NCI-H1092 (cell line): Measurements from ENCODE around the gene HDGFL2.
"Not testable (repeated sequence)": the region's sequence is repeated elsewhere in the genome, so short reads cannot be mapped to it uniquely, and the experiment has no call there.

ENCODE experiments used
- DNase-seq: peaks from one replicate; lab custom pipeline; 2025; lab: John Stamatoyannopoulos, UW

HDGFL2 gene

DNA sequence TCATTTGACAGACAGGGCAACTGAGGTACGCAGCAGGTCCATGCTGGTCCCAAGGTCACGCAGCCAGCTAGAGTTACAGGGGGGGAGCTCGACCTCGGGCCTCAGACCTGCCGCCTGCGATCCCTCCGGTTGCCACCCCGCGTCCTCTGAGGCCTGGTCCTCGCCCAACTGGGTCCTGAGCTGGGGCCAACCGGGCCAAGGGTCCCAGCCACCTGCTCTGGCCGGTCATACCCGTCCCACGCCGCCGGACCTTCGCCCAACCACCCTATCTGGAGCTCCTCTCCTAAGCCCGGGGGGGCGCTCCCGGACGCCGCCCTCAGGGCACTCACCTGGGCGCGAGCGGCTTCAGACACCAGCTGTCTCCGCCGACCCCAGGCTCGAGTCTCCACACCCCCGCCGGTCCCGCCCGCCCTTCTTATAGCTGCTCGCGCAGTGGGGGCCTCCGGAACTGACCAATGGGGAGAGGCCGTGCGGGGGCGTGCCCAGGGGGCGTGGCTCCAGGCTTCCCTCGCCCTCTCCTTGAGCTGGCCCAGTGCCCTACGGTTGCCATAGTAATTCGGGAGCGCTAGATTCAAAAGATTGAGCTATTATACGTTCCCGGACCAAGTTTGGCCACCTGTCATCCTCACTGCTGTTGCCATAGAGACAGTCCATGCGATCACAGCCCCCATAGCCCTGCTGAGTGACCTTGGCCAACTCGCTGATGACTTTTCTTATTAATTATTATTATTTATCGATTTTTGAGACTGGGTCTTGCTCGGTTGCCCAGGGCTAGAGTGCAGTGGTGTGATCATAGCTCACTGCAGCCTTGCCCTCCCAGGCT, 63.0 kb downstream of the HDGFL2 start, which contains the start of gene PLIN5:
PLIN5 (minus strand) TSS at position 389 of the 823 bp plus-strand sequence. CDS start 1,150 bp downstream, outside the sequence.
- peak; percentile 66 for DNase-seq

DNA sequence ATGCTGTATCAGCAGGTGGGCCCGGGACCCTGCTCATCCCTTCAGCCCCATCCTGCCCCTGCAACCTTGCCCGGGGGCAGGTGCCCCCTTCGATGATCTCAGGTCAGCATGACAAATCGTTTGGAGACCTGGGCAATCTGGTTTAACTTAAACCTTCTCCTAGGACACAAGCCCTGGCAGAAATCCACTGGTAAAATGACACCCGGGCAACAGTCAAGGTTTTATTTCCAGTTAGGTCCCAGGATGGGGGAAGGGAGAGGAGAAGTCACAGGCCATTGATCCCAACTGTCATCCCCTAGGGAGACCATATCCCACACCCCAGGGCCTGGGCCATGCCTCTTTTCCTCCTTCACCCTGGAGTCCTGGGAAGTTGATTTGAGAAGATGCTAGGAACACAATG, 64.7 kb downstream of the HDGFL2 start:
- no peak for DNase-seq

DNA sequence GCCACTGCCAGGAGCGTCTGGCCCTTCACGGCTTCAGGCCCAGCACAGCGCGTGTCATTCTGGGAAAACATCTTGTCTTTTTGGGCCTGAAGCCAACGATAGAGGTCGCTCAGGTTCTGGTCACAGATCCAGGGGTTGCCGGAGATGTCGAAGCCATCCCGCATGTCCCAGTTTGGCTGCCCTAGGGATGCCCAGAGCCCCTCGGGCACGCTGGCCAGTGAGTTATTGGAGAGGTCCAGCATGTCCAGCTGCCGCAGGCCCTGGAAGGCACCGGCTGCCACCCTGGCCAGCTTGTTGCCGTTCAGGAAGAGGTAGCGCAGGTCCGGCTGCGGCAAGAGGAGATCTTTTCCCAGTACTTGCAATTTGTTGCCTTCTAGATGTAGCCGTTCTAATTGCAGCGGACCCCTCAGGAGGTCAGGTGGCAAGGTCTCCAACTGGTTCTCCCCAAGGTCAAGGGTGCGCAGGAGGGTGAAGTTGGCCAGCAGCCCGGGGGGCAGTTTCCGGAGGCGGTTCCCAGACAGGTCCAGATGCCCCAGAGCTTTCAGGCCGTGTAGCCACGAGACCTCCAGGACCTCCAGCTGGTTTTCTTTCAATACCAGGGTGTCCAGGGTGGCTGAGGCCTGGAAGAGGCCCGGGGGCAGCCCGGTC, 66.0 kb downstream of the HDGFL2 start:
- DNase-seq: no peak

DNA sequence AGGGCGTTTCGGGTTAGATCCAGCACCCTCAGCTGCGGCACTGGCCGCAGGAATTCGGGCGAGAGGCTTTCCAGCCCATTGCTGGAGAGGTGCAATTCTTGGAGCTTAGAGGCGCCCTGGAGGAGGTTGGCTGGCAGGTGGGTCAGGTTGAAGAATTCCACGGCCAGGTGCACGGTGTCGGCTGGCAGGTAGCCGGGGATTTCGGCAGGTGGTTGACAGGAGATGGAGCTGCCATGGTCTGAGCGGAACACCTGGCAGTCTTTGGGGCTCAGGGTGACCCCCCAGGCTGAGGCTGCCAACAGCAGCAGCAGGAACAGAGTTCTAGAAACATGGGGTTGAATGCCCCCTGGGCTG, 66.5 kb downstream of the HDGFL2 start:
- DNase-seq: no peak

DNA sequence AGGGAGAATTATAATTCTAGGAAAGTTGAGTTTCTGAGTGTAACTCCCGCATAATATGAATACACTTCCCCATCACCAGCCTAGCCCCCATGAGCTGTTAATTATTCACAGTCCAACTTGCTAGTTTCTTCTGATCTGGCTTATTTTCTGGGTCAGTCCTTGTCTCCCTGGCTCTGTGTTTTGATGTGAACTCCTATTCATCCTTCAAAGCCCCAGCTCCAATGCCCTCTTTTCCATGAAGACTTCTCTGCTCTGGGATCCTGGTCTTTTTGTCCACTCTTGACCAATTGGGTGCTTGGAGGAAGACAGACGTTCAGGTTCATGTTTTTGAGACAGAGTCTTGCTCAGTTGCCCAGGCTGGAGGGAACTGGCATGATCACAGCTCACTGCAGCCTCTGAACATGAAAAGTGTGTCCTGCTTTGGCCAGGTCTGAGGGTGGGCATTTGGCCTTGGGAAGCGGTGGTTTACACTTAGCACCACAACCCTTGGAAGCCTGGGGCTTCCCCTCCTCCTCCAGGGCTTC, 67.1 kb downstream of the HDGFL2 start:
- no peak for DNase-seq

DNA sequence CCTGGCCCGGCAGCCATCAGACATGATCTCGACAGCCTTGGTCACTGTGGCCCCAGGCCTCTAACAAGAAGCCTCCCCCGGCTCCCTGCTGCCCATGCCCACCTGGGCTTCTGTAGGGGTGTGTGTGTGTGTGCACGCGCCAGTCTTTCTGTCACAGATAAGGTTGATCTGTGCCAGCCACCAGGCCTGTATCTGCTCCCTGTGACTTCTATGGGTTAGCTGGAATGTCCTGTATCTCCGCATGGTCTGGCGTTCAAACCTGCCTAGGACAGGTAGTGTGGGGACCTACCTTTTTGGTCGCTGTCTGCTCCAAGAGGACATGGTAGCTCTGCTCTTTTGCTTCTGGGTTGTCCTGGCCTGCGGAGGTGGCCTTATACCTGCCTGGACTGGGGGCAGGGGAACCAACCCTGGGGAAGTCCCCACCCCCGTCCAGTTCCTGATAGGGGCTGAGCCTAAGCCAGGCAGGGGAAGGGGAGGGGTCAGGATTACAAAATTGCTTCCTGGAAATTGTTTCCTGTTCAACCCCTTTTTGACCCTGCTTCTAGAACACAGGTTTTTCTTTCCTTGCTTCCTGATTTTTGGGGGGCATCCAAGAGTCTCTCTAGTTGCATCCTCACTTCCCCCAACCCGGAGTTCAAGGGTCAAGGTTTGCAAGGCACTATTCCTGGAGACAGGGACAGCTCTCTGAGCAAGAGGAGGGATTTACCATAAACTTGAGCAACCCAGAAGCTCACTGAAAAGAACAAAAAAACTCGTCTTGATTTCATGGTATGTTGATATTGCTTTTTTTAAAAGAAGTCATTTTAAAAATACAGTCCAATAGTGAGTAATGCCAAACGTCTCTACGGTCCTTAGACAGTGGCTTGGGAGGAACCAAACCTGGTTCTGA, 67.8 kb downstream of the HDGFL2 start, which contains the start of gene LRG1:
LRG1 (minus strand) TSS at position 344 of the 889 bp plus-strand sequence; CDS start at position 321, 23 bp downstream.
- no peak for DNase-seq

DNA sequence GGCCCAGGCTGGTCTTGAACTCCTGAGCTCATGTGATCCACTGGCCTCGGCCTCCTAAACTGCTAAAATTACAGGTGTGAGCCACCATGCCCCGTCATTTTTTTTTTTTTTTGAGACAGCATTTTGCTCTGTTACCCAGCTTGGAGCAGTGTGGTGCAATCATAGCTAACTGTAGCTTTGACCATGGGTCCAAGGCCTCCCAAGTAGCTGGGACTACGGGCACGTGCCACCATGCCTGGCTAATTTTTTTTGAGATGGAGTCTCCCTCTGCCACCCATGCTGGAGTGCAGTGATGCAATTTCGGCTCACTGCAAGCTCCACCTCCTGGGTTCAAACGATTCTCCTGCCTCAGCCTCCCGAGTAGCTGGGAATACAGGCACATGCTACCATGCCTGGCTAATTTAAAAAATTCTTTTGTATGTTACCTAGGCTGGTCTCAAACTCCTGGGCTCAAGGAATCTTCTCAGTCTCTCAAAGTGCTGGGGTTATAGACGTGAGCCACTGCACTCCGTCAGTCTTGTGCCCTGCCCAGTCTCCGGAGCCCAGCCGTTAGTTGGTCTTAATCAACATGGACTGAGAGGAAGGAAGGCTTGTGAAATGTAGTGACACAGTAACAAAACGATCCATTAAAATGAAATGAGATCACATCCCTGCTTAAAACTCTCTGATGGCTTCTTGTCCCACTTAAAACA, 69.2 kb downstream of the HDGFL2 start:
- DNase-seq: no peak

DNA sequence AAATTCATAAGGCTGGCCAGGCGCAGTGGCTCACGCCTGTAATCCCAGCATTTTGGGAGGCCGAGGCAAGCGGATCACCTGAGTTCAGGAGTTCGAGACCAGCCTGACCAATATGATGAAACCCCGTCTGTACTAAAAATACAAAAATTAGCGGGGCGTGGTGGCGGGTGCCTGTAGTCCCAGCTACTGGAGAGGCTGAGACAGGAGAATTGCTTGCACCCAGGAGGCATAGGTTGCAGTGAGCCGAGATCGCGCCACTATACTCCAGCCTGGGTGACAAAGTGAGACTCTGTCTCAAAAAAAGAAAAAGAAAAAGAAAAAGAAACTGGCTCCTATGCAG, 69.7 kb downstream of the HDGFL2 start:
- not testable (repeated sequence) for DNase-seq

DNA sequence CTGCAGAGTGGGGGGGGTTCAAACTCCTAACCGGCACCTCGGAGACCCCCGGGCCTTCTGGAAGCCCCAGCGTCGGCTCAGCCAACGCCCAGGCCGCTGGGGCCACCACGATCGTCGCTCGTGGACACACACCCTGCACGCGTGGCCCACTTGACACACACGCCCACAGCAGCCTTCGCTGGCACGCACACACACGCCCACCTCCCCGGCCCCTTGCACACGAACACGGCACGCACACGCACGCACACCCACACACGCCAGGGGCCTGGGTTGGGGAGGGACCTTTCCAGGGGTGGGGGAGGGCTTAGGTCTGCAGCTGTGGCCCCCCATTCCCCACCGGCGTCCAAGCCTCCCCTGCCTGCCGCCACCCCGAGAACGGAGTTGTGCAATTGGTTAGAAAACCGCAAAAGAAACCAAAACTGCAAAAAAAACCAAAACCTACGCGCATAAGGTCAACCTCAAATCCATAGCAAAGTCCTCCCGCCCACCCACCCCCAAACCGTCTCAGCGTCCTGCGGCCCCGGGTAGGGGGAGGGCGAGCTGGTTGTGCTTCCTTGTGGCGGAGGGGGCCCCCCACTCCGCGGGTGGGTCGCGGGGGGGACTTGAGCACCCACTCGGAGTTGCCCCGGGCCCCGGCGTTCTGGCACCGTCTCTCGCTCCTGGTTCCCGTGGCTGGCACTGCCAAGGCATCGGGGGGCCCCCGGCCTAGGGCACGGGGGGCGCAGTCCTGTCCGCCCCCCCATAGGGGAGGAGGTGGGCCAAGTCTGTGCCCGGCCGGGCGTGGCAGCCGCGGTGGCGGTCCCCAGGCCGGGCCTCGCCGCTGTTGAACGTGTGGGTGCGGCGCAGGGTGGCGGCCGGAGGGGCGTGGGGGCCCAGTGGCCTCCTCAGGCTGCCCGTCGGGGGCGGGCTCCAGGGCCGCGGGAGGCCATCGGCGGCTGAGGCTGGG, 71.1 kb downstream of the HDGFL2 start:
- no peak for DNase-seq

DNA sequence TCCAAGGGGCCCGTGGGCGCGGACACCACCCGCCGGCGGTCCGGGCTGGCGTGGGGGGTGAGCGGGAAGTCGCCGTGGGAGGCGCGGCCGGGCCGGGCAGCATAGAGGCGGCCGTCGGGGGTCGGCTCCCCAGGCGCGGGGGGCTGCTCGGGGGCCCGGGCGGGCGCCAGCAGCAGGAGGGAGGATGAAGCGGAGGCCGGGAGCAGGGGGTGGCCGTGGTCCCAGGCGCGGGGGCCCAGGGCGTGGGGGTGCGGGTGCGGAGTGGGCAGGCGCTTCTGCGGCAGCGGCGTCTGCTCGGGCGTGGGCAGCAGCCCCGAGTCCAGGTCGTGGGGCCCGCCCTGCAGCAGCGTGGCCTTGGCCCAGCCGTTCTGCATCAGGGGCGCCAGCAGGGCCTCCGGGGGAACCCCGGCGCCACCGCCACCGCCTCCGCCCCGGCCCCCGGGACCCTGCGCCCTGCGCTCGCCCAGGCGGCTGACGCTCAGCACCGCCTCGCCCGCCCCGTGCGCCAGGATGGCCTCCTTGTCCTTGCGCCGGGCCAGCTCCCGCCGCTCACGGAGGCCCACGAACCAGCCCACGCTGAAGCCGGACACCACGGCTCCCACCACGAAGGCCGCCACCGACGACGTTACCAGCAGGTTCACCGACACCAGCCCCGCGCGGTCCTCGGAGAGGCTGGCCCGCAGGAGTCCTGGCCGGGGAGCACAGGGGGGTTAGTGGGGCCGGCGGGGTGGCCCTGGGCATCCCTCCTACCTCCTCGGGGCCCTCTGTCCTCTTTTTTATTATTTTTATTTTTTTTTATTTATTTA, 71.9 kb downstream of the HDGFL2 start:
- DNase-seq: no peak

DNA sequence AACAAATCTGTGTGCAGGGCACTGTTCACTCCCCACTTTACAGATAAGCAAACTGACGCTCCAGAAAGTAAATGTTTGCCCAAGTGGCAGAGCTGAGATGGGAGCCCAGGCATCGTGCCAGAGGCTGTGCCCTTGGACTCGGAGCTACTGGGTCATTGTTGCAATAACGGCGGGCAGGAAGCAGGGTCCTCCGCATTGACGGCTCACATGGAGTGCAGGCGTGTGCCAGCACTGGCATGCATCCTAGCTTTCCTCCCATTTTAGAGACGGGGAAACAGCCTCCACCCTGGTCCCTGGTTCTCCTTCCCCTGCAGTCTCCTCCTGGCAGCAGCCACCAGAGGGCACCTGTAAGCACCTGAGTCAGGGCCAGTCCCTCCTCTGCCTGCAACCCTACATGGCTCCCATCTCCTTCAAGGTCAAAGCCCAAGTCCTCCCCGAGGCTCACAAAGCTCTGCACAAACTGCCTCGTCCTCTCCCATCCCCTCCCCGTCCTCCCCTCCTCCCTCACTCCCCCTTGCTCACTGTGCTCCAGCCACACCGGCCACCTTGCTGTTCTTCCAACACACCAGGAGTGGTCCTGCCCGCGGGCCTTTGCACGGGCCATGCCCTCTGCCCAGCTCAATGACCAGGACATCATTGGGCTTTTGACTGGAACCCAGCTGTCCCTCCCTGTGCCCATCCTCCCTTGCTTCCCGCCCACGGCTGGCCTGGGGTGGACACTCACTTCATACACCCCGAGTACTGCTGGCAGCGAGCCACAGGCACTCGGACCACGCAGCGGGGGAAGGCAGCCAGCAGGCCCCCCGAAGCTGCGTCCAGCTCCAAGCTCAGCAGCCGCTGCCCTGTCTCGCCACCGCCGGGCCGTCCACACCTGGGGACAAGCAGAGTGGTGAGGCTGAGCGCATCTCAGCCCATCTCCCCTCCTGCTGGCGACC, 75.5 kb downstream of the HDGFL2 start:
- peak; percentile 30 for DNase-seq

DNA sequence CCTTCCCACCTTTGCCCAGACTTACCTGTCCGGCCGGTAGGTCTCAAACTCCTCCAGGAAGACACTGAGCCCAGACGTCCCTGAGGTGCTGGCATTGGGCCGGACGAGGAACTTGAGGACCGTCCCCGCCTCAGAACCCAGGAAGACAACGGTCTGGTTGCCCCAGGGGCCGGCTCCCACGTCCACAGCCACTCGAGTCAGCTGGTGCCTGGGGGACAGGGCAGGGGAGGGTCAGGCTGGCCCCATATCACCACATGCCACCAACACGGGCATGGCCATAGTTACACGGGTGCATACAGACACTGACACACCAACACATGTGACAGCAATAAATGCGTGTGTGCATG, 76.1 kb downstream of the HDGFL2 start:
- DNase-seq: no peak

DNA sequence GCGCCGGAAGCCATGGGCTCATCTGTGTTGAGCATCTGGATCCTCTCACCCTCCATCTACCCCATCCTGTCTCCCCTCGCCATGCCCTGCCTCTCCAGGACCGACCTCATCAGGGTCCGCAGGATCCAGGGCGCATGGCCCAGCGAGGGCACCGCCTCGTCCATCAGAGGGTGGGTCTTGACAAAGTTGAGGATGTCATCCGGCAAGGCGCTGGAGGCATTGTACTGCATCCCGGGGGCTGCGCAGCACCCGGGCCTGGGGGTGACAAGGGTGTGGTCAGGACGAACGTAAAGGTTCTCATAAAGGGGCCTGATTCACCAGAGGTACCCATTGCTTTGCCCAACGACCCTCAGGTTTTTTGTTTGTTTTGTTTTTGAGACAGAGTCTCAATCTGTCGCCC, 77.9 kb downstream of the HDGFL2 start:
- no peak for DNase-seq

DNA sequence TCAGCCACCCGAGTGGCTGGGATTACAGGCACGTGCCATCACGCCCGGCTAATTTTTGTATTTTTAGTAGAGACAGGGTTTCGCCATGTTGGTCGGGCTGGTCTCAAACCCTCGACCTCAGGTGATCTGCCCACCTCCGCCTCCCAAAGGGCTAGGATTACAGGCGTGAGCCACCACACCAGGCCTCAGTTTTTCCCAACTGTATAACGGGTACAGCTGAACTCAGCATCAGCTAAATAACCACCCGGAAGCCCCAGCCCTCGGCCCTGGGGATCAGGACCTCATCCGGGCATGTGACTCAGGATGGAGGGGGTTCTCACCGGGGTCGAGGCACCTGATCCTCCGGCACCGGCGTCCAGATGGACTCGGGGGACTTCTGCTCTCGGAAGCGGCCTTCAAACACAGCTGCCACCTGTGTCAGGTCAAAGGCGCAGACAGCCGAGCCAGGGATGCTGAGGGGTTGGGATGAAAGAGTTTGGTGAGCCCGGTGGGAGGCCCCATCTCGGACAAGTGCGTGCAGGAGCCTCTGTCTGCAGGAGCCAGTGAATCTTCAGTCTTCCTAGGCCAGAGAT, 78.5 kb downstream of the HDGFL2 start:
- no peak for DNase-seq
